MCF 10A (cell line): ENCODE measurements around the gene FAM131C. TPM values are rescaled to one million over a fixed set of nuclear protein-coding genes. Genes with fewer than 3 reads are reported as not detected.

Experiments used
- BruUV-seq: library from RNA; stranded (reverse); fragments of 400-500 nt; replicated peaks from 2 replicates; lab custom pipeline; 2021; lab: Mats Ljungman, UMichigan
- CTCF ChIA-PET: fragments of 300-600 bp; sonication (Branson Sonifier 250); formaldehyde crosslinking; extraction: SDS; loops from one replicate; lab custom pipeline; 2021; ENCODE audit warnings: antibody characterized with exemption, inconsistent platforms; lab: Yijun Ruan, JAX
- POLR2A ChIA-PET: fragments of 300-600, 350-650 bp; sonication (Branson Sonifier 250); formaldehyde crosslinking; extraction: SDS; loops from one replicate; lab custom pipeline; 2020; ENCODE audit warnings: antibody characterized with exemption, inconsistent platforms; lab: Yijun Ruan, JAX
- DNase-seq: peaks from one replicate; pipeline ENCODE4 v3.0.0-alpha.2; 2018; ENCODE audit not compliant: unreplicated experiment
- H3K27ac Mint-ChIP-seq: one replicate; pipeline ENCODE4 v1.8.0; 2022; ENCODE audit warnings: mild to moderate bottlenecking, low read depth, mixed read lengths; ENCODE audit not compliant: unreplicated experiment
- H3K27me3 Mint-ChIP-seq: one replicate; pipeline ENCODE4 v1.8.0; 2022; ENCODE audit warnings: mixed read lengths; ENCODE audit not compliant: insufficient read depth, unreplicated experiment
- H3K36me3 Mint-ChIP-seq: one replicate; pipeline ENCODE4 v1.8.0; 2022; ENCODE audit warnings: mild to moderate bottlenecking, moderate library complexity, mixed read lengths; ENCODE audit not compliant: insufficient read depth, unreplicated experiment
- H3K4me1 Mint-ChIP-seq: one replicate; pipeline ENCODE4 v1.8.0; 2022; ENCODE audit warnings: mixed read lengths; ENCODE audit not compliant: insufficient read depth, unreplicated experiment
- H3K4me3 Mint-ChIP-seq: one replicate; pipeline ENCODE4 v1.8.0; 2022; ENCODE audit warnings: mild to moderate bottlenecking, moderate library complexity, mixed read lengths; ENCODE audit not compliant: unreplicated experiment
- H3K9me3 Mint-ChIP-seq: one replicate; pipeline ENCODE4 v1.8.0; 2022; ENCODE audit warnings: mixed read lengths; ENCODE audit not compliant: unreplicated experiment
- intact Hi-C: fragments of 100-400 bp; cut with micrococcal nuclease; formaldehyde crosslinking; loops from 2 replicates; pipeline ENCODE4 v1.14.1; 2022
- total RNA-seq: library from RNA; stranded (reverse); gene quantifications from 2 replicates; pipeline ENCODE4 v1.2.3, GENCODE V29; 2022
- TF ChIP-seq, protein P1 (sequence below): fragments of 200-600 bp; IDR thresholded peaks from one replicate; pipeline ENCODE4 v1.8.0; 2022; ENCODE audit warnings: antibody characterized with exemption, mild to moderate bottlenecking; ENCODE audit not compliant: unreplicated experiment

The FAM131C gene
- total RNA-seq, 1 experiment from 2014 or later, result not detected

DNA sequence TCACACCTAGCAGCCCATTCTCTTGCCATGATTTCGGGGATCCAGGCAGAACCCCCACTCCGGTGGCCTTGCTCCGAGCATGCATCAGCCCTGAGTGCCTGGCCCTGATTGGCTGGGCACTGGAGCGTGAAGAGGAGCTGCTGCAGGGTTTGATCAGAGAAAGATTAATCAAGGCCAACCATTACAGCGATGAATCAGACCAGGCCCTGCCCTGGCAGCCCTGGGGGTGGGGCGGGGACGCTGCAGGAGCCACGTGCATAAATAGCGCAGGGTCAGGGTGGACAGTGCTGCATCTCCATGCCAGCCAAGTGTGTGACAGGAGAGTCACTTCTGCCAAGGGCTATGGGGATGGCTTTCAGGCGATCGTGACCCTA lies 3.4 kb upstream of the FAM131C start:
- DNase-seq, result peak; percentile 76
- Mint-ChIP-seq H3K27ac (peak overlapping the region; percentile 76), H3K4me3 (no peak overlapping the region), H3K36me3 (no peaks in the 10 kb centered on the region), H3K27me3 (no peaks in the 10 kb centered on the region), H3K4me1 (peaks cover 43% of the 10 kb centered on the region), H3K9me3 (no peaks in the 10 kb centered on the region)
- intact Hi-C loops, result loop anchor here (1.0 to 5.0 kb wide), 3 partner anchors 45 to 420 kb away; no protein-coding TSS in a partner anchor
- POLR2A ChIA-PET, result interaction anchor here (0.6 to 8.8 kb wide), 7 partner anchors 67 to 167 kb away, joined by 3 to 112 read pairs (median 9); partner anchors contain the start of gene CPLANE2
- no TSS peak for BruUV-seq
- CTCF ChIA-PET, result interaction anchor here (0.6 to 12.6 kb wide), 6 partner anchors 63 to 412 kb away, joined by 3 to 373 read pairs (median 76); partner anchors contain the start of genes EPHA2 and SZRD1
- TF ChIP-seq, protein P1, sequence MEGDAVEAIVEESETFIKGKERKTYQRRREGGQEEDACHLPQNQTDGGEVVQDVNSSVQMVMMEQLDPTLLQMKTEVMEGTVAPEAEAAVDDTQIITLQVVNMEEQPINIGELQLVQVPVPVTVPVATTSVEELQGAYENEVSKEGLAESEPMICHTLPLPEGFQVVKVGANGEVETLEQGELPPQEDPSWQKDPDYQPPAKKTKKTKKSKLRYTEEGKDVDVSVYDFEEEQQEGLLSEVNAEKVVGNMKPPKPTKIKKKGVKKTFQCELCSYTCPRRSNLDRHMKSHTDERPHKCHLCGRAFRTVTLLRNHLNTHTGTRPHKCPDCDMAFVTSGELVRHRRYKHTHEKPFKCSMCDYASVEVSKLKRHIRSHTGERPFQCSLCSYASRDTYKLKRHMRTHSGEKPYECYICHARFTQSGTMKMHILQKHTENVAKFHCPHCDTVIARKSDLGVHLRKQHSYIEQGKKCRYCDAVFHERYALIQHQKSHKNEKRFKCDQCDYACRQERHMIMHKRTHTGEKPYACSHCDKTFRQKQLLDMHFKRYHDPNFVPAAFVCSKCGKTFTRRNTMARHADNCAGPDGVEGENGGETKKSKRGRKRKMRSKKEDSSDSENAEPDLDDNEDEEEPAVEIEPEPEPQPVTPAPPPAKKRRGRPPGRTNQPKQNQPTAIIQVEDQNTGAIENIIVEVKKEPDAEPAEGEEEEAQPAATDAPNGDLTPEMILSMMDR, result no peak

DNA sequence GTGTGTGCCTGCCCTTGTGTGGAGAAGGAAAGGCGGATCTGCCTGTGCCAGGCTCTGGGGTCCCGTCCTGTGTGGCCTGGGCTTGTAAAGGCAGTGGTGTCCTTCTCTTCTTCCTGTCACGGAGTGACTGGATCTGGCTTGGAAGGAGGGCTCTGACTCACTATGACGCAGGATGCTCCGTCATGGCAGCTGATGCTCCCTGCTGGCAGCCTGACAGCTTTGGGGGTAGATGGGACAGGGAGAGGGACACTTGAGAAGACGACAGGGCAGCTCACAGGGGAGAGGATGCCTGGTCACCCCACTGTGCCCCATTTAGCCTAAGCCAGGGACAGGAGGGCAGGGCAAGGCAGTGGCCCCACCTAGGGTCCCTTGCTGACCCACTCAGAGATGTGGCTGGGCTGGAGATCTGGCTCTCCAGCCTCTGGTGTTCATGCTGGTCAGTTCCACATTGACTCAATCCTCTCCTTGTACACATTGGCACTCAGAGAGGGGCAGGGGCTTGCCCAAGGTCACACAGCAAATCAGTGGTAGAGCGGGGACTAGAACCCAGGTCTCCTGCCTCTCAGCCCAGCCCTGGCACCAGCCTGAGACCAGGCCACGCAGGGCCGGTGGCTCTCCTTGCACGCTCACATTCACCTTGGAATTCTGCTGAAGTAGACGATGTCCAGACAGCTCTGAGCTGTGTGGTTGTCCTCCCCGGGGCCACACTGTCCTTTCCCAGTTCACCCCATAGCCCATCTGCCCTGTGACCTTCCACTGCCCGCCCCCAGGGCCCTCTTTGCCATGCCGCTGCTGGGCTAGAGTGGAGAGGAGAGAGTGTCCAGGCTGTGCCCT lies 2.8 kb upstream of the FAM131C start:
- H3K4me1 Mint-ChIP-seq, result peaks cover 43% of the 10 kb centered on the region

DNA sequence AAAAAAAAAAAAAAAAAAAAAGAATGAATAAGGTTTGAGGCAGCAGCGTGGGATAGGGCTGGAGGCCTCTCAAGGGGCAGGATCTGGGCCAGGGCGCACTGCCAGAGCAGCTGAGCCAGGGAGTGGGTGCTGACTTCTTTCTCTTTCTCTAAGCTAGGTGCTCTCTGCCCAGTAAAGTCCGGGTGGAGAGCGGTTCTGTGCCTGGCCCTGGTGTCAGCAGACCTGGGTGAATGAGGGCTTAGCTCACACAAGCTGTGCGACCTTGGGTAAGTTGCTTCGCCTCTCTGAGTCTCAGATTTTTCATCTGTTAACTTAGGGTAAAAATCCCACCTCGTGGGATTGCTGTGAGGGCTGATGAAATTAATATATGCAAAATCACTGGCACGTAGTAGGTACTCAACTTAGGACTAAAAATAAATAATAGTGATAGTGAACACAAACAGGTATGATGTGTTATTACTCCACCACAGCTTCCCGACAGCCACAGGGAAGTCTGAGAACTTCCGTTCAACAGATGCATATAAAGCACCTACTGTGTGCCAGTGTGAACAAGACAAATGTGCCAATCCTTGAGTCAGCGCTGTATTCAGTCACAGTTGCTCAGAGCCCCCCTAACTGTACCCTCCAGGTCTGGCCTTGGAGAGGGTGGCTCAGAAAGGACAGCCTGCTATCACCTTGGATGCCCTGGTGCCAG lies 2.0 kb upstream of the FAM131C start:
- ChIA-PET POLR2A (interaction anchor here (0.6 to 8.8 kb wide), 6 partner anchors 19 to 397 kb away, joined by 4 to 112 read pairs (median 4); no protein-coding TSS in a partner anchor), CTCF (interaction anchor here (0.5 to 12.6 kb wide), 5 partner anchors 112 to 306 kb away, joined by 3 to 373 read pairs (median 3); no protein-coding TSS in a partner anchor)
- H3K36me3 Mint-ChIP-seq, result no peaks in the 10 kb centered on the region
- TSS peak; percentile 94 for BruUV-seq
- intact Hi-C loops, result loop anchor here (1.0 to 5.0 kb wide), 3 partner anchors 47 to 422 kb away; no protein-coding TSS in a partner anchor
- peak overlapping the region; percentile 76 for H3K27ac Mint-ChIP-seq
- peak overlapping the region; percentile 13 for H3K4me3 Mint-ChIP-seq
- no peaks in the 10 kb centered on the region for H3K9me3 Mint-ChIP-seq
- TF ChIP-seq, protein P1, result no peak
- peaks cover 43% of the 10 kb centered on the region for H3K4me1 Mint-ChIP-seq
- DNase-seq, result peak; percentile 86
- no peaks in the 10 kb centered on the region for H3K27me3 Mint-ChIP-seq

More for the DNA sequence above, 2.8 kb upstream of the FAM131C start:
- intact Hi-C loops, result loop anchor here (1.0 to 5.0 kb wide), 3 partner anchors 46 to 421 kb away; no protein-coding TSS in a partner anchor
- Mint-ChIP-seq H3K4me3 (peak overlapping the region; percentile 13), H3K27ac (peak overlapping the region; percentile 76), H3K27me3 (no peaks in the 10 kb centered on the region), H3K36me3 (no peaks in the 10 kb centered on the region), H3K9me3 (no peaks in the 10 kb centered on the region)
- no TSS peak for BruUV-seq
- DNase-seq, result peak; percentile 91
- ChIA-PET CTCF (interaction anchor here (3.0 to 12.6 kb wide), 3 partner anchors 74 to 168 kb away, joined by 13 to 373 read pairs (median 156); partner anchors contain the start of gene EPHA2), POLR2A (interaction anchor here (0.6 to 8.8 kb wide), 10 partner anchors 19 to 397 kb away, joined by 4 to 112 read pairs (median 6); no protein-coding TSS in a partner anchor)
- TF ChIP-seq, protein P1, result no peak
